ENCODE results near the gene STYXL2. TPM values are rescaled to one million over a fixed set of nuclear protein-coding genes. Genes with fewer than 3 reads are reported as not detected.
A peak's percentile ranks its signal among the peaks of the same experiment; 100 is the strongest.

Gene STYXL2
- total RNA-seq, 1 donor from 2014 or later = not detected

GRCh38 chr1:167064621-167065020, 29.3 kb upstream of the STYXL2 start:
- Mint-ChIP-seq H3K4me1 (ENCODE audit: low read depth) (peaks cover under 1% of the 10 kb centered on the region), H3K4me3 (no peak overlapping the region), H3K36me3 (ENCODE audit: low read depth) (no peaks in the 10 kb centered on the region), H3K27me3 (ENCODE audit: insufficient read depth) (no peaks in the 10 kb centered on the region), H3K27ac (no peak overlapping the region), H3K9me3 (no peaks in the 10 kb centered on the region)
- DNase-seq (ENCODE audit: low spot score) = no peak
- intact Hi-C loops (cut with micrococcal nuclease) = loop anchor here (5.0 kb wide), 3 partner anchors 38 to 278 kb away; no protein-coding TSS in a partner anchor

GRCh38 chr1:167065471-167065870, 28.4 kb upstream of the STYXL2 start:
- Mint-ChIP-seq H3K4me1 (ENCODE audit: low read depth) (no peaks in the 10 kb centered on the region), H3K27ac (no peak overlapping the region), H3K4me3 (no peak overlapping the region), H3K9me3 (no peaks in the 10 kb centered on the region), H3K27me3 (ENCODE audit: insufficient read depth) (no peaks in the 10 kb centered on the region), H3K36me3 (ENCODE audit: low read depth) (no peaks in the 10 kb centered on the region)
- intact Hi-C loops (cut with micrococcal nuclease) = loop anchor here (5.0 kb wide), 3 partner anchors 37 to 277 kb away; no protein-coding TSS in a partner anchor
- DNase-seq (ENCODE audit: low spot score) = no peak

- peak; percentile 68 for DNase-seq (ENCODE audit: low spot score)
- H3K4me3 Mint-ChIP-seq = peak overlapping the region; percentile 31
- intact Hi-C loops (cut with micrococcal nuclease) = loop anchor here (1.0 to 5.0 kb wide), 11 partner anchors 36 to 490 kb away; partner anchors contain the start of gene POU2F1
Measured at GRCh38 chr1:167066333-167067122, 27.3 kb upstream of the STYXL2 start.

GRCh38 chr1:167067904-167068303, 26.0 kb upstream of the STYXL2 start:
- no peak overlapping the region for H3K4me3 Mint-ChIP-seq
- H3K9me3 Mint-ChIP-seq = no peaks in the 10 kb centered on the region
- no peak for DNase-seq (ENCODE audit: low spot score)
- intact Hi-C loops (cut with micrococcal nuclease) = loop anchor here (2.0 to 5.0 kb wide), 4 partner anchors 34 to 343 kb away; no protein-coding TSS in a partner anchor
- no peak overlapping the region for H3K27ac Mint-ChIP-seq
- H3K27me3 Mint-ChIP-seq (ENCODE audit: insufficient read depth) = no peaks in the 10 kb centered on the region
- no peaks in the 10 kb centered on the region for H3K4me1 Mint-ChIP-seq (ENCODE audit: low read depth)
- no peaks in the 10 kb centered on the region for H3K36me3 Mint-ChIP-seq (ENCODE audit: low read depth)

More at GRCh38 chr1:167066333-167067122, 27.3 kb upstream of the STYXL2 start:
- H3K4me1 Mint-ChIP-seq (ENCODE audit: low read depth) = no peaks in the 10 kb centered on the region
- no peaks in the 10 kb centered on the region for H3K36me3 Mint-ChIP-seq (ENCODE audit: low read depth)
- H3K27ac Mint-ChIP-seq = no peak overlapping the region
- no peaks in the 10 kb centered on the region for H3K9me3 Mint-ChIP-seq
- no peaks in the 10 kb centered on the region for H3K27me3 Mint-ChIP-seq (ENCODE audit: insufficient read depth)

GRCh38 chr1:167068761-167069160, 25.1 kb upstream of the STYXL2 start:
- no peaks in the 10 kb centered on the region for H3K9me3 Mint-ChIP-seq
- no peaks in the 10 kb centered on the region for H3K36me3 Mint-ChIP-seq (ENCODE audit: low read depth)
- no peaks in the 10 kb centered on the region for H3K4me1 Mint-ChIP-seq (ENCODE audit: low read depth)
- DNase-seq (ENCODE audit: low spot score) = no peak
- H3K27ac Mint-ChIP-seq = no peak overlapping the region
- H3K27me3 Mint-ChIP-seq (ENCODE audit: insufficient read depth) = no peaks in the 10 kb centered on the region
- no peak overlapping the region for H3K4me3 Mint-ChIP-seq
- intact Hi-C loops (cut with micrococcal nuclease) = loop anchor here (5.0 kb wide), 3 partner anchors 34 to 274 kb away; no protein-coding TSS in a partner anchor

- Mint-ChIP-seq H3K27ac (no peak overlapping the region), H3K27me3 (ENCODE audit: insufficient read depth) (no peaks in the 10 kb centered on the region), H3K9me3 (no peaks in the 10 kb centered on the region), H3K4me1 (ENCODE audit: low read depth) (peaks cover 9% of the 10 kb centered on the region), H3K36me3 (ENCODE audit: low read depth) (no peaks in the 10 kb centered on the region), H3K4me3 (no peak overlapping the region)
- DNase-seq (ENCODE audit: low spot score) = no peak
- intact Hi-C loops (cut with micrococcal nuclease) = no loop called here
Measured at GRCh38 chr1:167071286-167071685, 22.6 kb upstream of the STYXL2 start.

GRCh38 chr1:167076136-167076710, 17.7 kb upstream of the STYXL2 start:
- intact Hi-C loops (cut with micrococcal nuclease) = no loop called here
- Mint-ChIP-seq H3K4me3 (no peak overlapping the region), H3K27ac (peak overlapping the region; percentile 21), H3K4me1 (ENCODE audit: low read depth) (peaks cover 12% of the 10 kb centered on the region), H3K36me3 (ENCODE audit: low read depth) (peaks cover 1% of the 10 kb centered on the region), H3K9me3 (no peaks in the 10 kb centered on the region), H3K27me3 (ENCODE audit: insufficient read depth) (peaks cover 11% of the 10 kb centered on the region)
- DNase-seq (ENCODE audit: low spot score) = no peak

- DNase-seq (ENCODE audit: low spot score) = no peak
- peaks cover 2% of the 10 kb centered on the region for H3K36me3 Mint-ChIP-seq (ENCODE audit: low read depth)
- no peak overlapping the region for H3K27ac Mint-ChIP-seq
- H3K4me1 Mint-ChIP-seq (ENCODE audit: low read depth) = peaks cover 12% of the 10 kb centered on the region
- peaks cover 11% of the 10 kb centered on the region for H3K27me3 Mint-ChIP-seq (ENCODE audit: insufficient read depth)
- no peaks in the 10 kb centered on the region for H3K9me3 Mint-ChIP-seq
- intact Hi-C loops (cut with micrococcal nuclease) = no loop called here
- no peak overlapping the region for H3K4me3 Mint-ChIP-seq
Measured at GRCh38 chr1:167077128-167077867, 16.6 kb upstream of the STYXL2 start.

- Mint-ChIP-seq H3K27ac (no peak overlapping the region), H3K36me3 (ENCODE audit: low read depth) (peaks cover 2% of the 10 kb centered on the region), H3K4me3 (no peak overlapping the region), H3K27me3 (ENCODE audit: insufficient read depth) (peaks cover 11% of the 10 kb centered on the region), H3K4me1 (ENCODE audit: low read depth) (peaks cover 12% of the 10 kb centered on the region), H3K9me3 (no peaks in the 10 kb centered on the region)
- intact Hi-C loops (cut with micrococcal nuclease) = no loop called here
- DNase-seq (ENCODE audit: low spot score) = no peak
Measured at GRCh38 chr1:167077868-167078210, 16.0 kb upstream of the STYXL2 start.

GRCh38 chr1:167081594-167082156, 12.2 kb upstream of the STYXL2 start:
- Mint-ChIP-seq H3K27me3 (ENCODE audit: insufficient read depth) (peaks cover 11% of the 10 kb centered on the region), H3K9me3 (no peaks in the 10 kb centered on the region), H3K4me3 (no peak overlapping the region), H3K4me1 (ENCODE audit: low read depth) (no peaks in the 10 kb centered on the region), H3K36me3 (ENCODE audit: low read depth) (peaks cover 2% of the 10 kb centered on the region), H3K27ac (no peak overlapping the region)
- no peak for DNase-seq (ENCODE audit: low spot score)
- intact Hi-C loops (cut with micrococcal nuclease) = no loop called here

- Mint-ChIP-seq H3K36me3 (ENCODE audit: low read depth) (peaks cover 2% of the 10 kb centered on the region), H3K4me1 (ENCODE audit: low read depth) (no peaks in the 10 kb centered on the region), H3K9me3 (no peaks in the 10 kb centered on the region), H3K27me3 (ENCODE audit: insufficient read depth) (peaks cover 9% of the 10 kb centered on the region), H3K4me3 (no peak overlapping the region), H3K27ac (no peak overlapping the region)
- DNase-seq (ENCODE audit: low spot score) = no peak
- intact Hi-C loops (cut with micrococcal nuclease) = no loop called here
Measured at GRCh38 chr1:167082511-167083027, 11.3 kb upstream of the STYXL2 start.

GRCh38 chr1:167083066-167083665, 10.7 kb upstream of the STYXL2 start:
- intact Hi-C loops (cut with micrococcal nuclease) = no loop called here
- Mint-ChIP-seq H3K27me3 (ENCODE audit: insufficient read depth) (peaks cover 9% of the 10 kb centered on the region), H3K27ac (no peak overlapping the region), H3K4me1 (ENCODE audit: low read depth) (no peaks in the 10 kb centered on the region), H3K4me3 (no peak overlapping the region), H3K9me3 (no peaks in the 10 kb centered on the region), H3K36me3 (ENCODE audit: low read depth) (peaks cover 2% of the 10 kb centered on the region)
- no peak for DNase-seq (ENCODE audit: low spot score)
